ENCODE results near the gene SH2B2.

DNA sequence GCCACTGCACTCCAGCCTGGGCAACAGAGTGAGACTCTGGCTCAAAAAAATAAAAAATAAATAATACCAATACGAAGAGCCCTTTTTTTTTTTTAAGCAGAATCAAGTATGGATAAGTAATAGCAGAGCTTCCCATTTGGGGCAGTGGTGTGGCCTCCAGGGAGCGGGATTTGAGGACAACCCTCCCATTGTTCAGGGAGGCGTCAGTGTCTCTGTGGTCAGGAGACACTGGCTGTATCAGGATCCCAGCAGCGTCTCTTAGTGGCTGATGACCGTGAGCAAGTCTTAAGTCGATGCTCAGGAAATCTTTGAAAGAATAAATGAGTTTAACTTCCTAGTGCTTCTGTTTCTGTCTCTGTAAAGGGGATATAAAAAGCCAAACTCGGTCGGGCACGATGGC, 25.2 kb upstream of the SH2B2 start:
- TF ChIP-seq, protein P1, sequence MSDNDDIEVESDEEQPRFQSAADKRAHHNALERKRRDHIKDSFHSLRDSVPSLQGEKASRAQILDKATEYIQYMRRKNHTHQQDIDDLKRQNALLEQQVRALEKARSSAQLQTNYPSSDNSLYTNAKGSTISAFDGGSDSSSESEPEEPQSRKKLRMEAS (IDR thresholded peaks at IDR 0.05; ENCODE audit: low read depth, low read length): no peak
- TF ChIP-seq, protein P2, sequence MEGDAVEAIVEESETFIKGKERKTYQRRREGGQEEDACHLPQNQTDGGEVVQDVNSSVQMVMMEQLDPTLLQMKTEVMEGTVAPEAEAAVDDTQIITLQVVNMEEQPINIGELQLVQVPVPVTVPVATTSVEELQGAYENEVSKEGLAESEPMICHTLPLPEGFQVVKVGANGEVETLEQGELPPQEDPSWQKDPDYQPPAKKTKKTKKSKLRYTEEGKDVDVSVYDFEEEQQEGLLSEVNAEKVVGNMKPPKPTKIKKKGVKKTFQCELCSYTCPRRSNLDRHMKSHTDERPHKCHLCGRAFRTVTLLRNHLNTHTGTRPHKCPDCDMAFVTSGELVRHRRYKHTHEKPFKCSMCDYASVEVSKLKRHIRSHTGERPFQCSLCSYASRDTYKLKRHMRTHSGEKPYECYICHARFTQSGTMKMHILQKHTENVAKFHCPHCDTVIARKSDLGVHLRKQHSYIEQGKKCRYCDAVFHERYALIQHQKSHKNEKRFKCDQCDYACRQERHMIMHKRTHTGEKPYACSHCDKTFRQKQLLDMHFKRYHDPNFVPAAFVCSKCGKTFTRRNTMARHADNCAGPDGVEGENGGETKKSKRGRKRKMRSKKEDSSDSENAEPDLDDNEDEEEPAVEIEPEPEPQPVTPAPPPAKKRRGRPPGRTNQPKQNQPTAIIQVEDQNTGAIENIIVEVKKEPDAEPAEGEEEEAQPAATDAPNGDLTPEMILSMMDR (IDR thresholded peaks at IDR 0.05; ENCODE audit: low read depth, low read length): no peak
- no peak for TF ChIP-seq POLR2A (IDR thresholded peaks at IDR 0.05; ENCODE audit: extremely low read depth, insufficient read length)

Measured in NB4 (cell line).